Gastroesophageal sphincter (tissue), 2 donors: ENCODE results near the gene ZNF778.

ENCODE experiments used
- EP300 ChIP-seq: sonication (generic); formaldehyde crosslinking; IDR thresholded peaks from one replicate; pipeline ENCODE4 v1.6.1; 2017; ENCODE audit warnings: antibody characterized with exemption, mild to moderate bottlenecking
- POLR2A ChIP-seq, 2 donors: fragments of 450-650 bp; IDR thresholded peaks; one replicate each; pipeline ENCODE4 v1.6.1; 2017; ENCODE audit warnings: antibody characterized with exemption in 2 of 2, mild to moderate bottlenecking in 2 of 2, moderate library complexity in 1 of 2

DNA sequence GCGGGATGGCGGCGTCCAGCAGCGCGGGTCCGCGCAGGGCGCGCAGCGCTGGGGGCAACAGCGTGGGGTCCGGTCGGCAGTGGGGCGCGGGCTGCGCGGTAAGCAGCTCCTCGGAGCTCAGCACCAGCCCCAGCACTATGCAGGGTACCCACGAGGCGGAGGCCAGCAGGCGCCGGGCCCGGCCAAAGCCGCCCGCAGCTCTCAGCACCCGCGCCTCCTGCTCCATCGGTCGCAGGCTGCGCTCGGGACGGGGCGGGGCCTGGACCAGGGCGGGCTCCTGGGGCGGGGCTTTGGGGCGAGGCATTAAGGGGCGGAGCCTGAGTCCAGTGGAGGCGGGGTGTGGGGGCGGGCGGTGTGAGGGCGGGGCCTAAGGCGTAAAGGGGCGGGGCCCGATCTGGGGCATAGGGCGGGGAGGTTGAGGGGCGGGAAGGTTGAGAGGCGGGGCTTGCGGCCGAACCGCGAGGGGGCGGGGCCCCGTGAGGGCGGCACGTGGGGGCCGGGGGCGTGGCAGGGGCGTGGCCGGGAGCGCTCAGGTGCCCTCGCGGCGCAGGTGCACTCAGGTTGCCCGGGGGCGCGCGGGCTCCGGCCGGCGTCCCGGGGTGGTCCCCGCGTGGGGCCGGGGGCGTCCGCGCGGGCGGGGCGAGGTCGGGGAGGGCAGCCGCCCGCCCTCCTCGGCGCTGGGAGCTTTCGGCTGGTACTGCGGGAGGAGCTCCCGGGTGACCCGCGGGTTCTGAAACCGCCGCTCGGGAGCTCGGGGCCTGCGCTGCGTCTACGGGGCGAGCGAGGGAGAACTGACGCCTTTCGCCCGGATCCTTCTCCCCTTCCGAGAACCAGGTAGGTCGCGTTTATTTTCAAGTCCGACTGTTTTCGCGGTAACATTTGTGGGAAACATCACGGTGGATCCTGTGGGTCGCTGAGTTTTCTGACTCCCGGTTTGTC is 15.8 kb upstream of the ZNF778 start:
- no peak for TF ChIP-seq EP300
- TF ChIP-seq POLR2A (IDR thresholded peaks at IDR 0.05), result no peak
